ENCODE measurements around the gene KLB.
A peak's percentile ranks its signal among the peaks of the same experiment; 100 is the strongest.
"Not testable (repeated sequence)": the region's sequence is repeated elsewhere in the genome, so short reads cannot be mapped to it uniquely, and the experiment has no call there.

The KLB gene

DNA sequence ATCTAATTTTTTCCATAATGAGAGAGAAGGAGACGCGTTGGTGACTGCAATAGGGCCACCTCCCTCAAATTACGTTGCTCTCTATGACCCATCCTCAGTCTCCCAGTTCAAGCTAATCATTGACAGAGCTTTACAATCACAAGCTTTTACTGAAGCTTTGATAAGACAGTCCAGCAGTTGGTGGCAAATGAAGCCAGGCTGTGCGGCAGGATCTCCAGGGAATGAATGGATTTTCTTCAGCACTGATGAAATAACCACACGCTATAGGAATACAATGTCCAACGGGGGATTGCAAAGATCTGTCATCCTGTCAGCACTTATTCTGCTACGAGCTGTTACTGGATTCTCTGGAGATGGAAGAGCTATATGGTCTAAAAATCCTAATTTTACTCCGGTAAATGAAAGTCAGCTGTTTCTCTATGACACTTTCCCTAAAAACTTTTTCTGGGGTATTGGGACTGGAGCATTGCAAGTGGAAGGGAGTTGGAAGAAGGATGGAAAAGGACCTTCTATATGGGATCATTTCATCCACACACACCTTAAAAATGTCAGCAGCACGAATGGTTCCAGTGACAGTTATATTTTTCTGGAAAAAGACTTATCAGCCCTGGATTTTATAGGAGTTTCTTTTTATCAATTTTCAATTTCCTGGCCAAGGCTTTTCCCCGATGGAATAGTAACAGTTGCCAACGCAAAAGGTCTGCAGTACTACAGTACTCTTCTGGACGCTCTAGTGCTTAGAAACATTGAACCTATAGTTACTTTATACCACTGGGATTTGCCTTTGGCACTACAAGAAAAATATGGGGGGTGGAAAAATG, at the start of gene KLB:
Gene KLB, plus strand, starts transcription at position 168 of the 821 bp plus-strand sequence. Its CDS starts 20 bp downstream, at position 188.
- H3K27me3 Mint-ChIP-seq = peaks cover 5% of the 10 kb centered on the region
- CTCF ChIA-PET = no interaction called here
- no peaks in the 10 kb centered on the region for H3K9me3 Mint-ChIP-seq
- H3K27ac Mint-ChIP-seq = no peak within 1 kb of the TSS
- no peaks in the 10 kb centered on the region for H3K36me3 Mint-ChIP-seq
- no peaks in the 10 kb centered on the region for H3K4me1 Mint-ChIP-seq
- H3K4me3 Mint-ChIP-seq = no peak within 1 kb of the TSS
- DNase-seq = no peak

DNA sequence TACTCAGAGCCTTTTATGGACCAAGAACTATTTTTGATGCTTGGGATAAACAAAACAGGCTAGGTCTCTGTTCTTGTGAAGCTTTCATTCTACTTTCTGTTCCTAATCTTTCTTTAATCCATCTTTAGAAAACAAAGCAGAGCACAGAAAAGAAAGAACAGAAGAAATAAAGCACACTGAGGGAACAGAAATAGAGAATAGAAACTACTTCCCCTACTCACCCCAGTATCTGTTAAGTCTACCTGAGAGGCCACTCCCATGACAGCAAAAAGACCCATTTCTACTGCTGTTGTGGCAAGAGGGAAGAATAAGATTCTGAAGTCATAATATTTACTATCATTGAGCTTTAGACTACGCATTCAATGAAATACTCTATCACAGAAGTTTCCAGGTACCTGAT, 49.7 kb upstream of the KLB start:
- CTCF ChIA-PET = interaction anchor here (1.3 kb wide), 1 partner anchor 12 kb away, joined by 4 read pairs; no protein-coding TSS in a partner anchor
- Mint-ChIP-seq H3K27ac (peak overlapping the region; percentile 83), H3K36me3 (peaks cover 18% of the 10 kb centered on the region), H3K9me3 (no peaks in the 10 kb centered on the region), H3K4me1 (peaks cover 65% of the 10 kb centered on the region), H3K4me3 (no peak overlapping the region), H3K27me3 (no peaks in the 10 kb centered on the region)
- no peak for DNase-seq

DNA sequence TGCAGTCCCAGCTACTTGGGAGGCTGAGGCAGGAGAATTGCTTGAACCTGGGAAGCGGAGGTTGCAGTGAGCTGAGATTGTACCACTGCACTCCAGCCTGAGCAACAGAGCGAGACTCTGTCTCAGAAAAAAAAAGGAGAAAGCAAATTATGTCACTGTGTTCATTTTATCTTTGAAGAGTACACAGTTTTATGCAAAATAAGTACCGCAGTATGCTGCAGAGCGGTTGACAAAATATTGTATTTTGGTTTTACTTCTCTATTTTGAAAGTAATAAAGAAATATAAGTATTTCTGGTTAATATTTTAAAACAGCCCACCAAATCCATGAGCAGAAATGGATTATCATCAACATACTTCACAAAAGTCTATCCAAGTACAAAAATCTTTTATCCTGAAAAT, 46.1 kb upstream of the KLB start:
- H3K27ac Mint-ChIP-seq, H3K9me3 Mint-ChIP-seq, H3K27me3 Mint-ChIP-seq, H3K4me3 Mint-ChIP-seq, DNase-seq, CTCF ChIA-PET: not testable (repeated sequence)
- peaks cover 28% of the 10 kb centered on the region for H3K36me3 Mint-ChIP-seq
- H3K4me1 Mint-ChIP-seq = peaks cover 64% of the 10 kb centered on the region

GRCh38 chr4:39362827-39363226, 43.9 kb upstream of the KLB start:
- no peaks in the 10 kb centered on the region for H3K9me3 Mint-ChIP-seq
- H3K27me3 Mint-ChIP-seq = peaks cover 4% of the 10 kb centered on the region
- CTCF ChIA-PET = no interaction called here
- no peak overlapping the region for H3K4me3 Mint-ChIP-seq
- peaks cover 31% of the 10 kb centered on the region for H3K36me3 Mint-ChIP-seq
- H3K27ac Mint-ChIP-seq = no peak overlapping the region
- no peak for DNase-seq
- H3K4me1 Mint-ChIP-seq = peaks cover 58% of the 10 kb centered on the region

DNA sequence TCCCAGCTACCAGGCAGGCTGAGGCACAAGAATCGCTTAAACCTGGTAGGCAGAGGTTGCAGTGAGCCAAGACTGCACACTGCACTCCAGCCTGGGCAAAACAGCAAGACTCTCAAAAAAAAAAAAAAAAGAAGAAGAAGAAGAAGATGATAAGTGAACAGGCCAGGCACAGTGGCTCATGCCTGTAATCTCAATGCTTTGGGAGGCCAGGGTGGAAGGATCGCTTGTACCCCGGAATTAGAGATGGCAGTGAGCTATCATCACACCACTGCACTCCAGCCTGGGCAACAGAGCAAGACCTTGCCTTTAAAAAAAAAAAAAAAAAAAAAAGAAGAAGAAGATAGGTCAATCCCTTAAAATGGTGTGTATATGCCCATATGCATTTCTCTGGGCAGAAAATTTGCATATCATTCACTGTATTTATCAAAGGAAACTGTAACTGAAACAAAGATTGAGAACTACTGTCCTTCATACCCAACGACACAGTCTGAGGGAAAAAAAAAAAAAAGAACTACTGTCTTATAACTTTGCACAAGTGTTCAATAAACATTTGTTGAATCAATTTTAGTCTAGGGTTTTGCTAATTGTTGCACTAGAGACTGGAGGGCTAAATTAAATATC, 42.8 kb upstream of the KLB start:
- peak overlapping the region; percentile 57 for H3K4me3 Mint-ChIP-seq
- peak overlapping the region; percentile 79 for H3K27ac Mint-ChIP-seq
- peaks cover 4% of the 10 kb centered on the region for H3K27me3 Mint-ChIP-seq
- H3K36me3 Mint-ChIP-seq = peaks cover 26% of the 10 kb centered on the region
- no peaks in the 10 kb centered on the region for H3K9me3 Mint-ChIP-seq
- DNase-seq = no peak
- CTCF ChIA-PET = interaction anchor here (1.8 kb wide), 1 partner anchor 11 kb away, joined by 6 read pairs; no protein-coding TSS in a partner anchor
- H3K4me1 Mint-ChIP-seq = peaks cover 49% of the 10 kb centered on the region

GRCh38 chr4:39365360-39365759, 41.4 kb upstream of the KLB start:
- Mint-ChIP-seq H3K4me1 (peaks cover 47% of the 10 kb centered on the region), H3K9me3 (peaks cover 4% of the 10 kb centered on the region), H3K36me3 (peaks cover 25% of the 10 kb centered on the region), H3K27me3 (peaks cover 4% of the 10 kb centered on the region), H3K27ac (peak overlapping the region; percentile 95), H3K4me3 (peak overlapping the region; percentile 91)
- no peak for DNase-seq
- CTCF ChIA-PET = interaction anchor here (1.8 kb wide), 1 partner anchor 12 kb away, joined by 6 read pairs; no protein-coding TSS in a partner anchor

GRCh38 chr4:39365830-39366771, 40.6 kb upstream of the KLB start, which contains the start of gene RFC1:
Gene RFC1 (minus strand): TSS chr4:39366362. CDS start chr4:39366241, 121 bp downstream.
- Mint-ChIP-seq H3K27me3 (peaks cover 8% of the 10 kb centered on the region), H3K9me3 (peaks cover 10% of the 10 kb centered on the region), H3K4me3 (peak within 1 kb of the TSS; percentile 91), H3K27ac (peak within 1 kb of the TSS; percentile 95), H3K36me3 (peaks cover 27% of the 10 kb centered on the region), H3K4me1 (peaks cover 47% of the 10 kb centered on the region)
- DNase-seq = peak; percentile 96
- CTCF ChIA-PET = interaction anchor here (1.0 to 1.8 kb wide), 3 partner anchors 11 to 103 kb away, joined by 3 to 6 read pairs (median 5); no protein-coding TSS in a partner anchor

DNA sequence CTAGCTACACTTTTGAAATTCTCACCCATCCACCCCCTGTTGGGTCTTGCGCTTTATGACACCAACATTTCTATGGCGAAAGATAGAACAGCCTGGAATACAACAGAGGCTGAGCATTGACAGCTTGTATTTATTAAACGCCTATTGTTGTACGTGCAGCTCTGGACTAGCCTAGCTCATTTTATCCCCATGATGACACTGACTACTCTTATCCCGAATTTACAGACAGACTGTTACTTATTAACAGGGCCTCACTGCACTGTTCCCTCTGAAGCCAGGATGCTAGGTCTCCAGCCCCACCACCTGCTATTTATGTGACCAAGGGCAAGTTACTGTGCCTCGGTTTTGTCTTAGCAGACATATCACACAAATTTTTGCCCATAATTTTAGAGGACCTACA, 39.6 kb upstream of the KLB start:
- CTCF ChIA-PET = interaction anchor here (1.0 to 1.4 kb wide), 2 partner anchors 12 to 102 kb away, joined by 3 to 5 read pairs; no protein-coding TSS in a partner anchor
- peaks cover 20% of the 10 kb centered on the region for H3K9me3 Mint-ChIP-seq
- H3K36me3 Mint-ChIP-seq = peaks cover 27% of the 10 kb centered on the region
- H3K4me3 Mint-ChIP-seq = peak overlapping the region; percentile 91
- peaks cover 12% of the 10 kb centered on the region for H3K27me3 Mint-ChIP-seq
- H3K27ac Mint-ChIP-seq = peak overlapping the region; percentile 95
- DNase-seq = no peak
- peaks cover 39% of the 10 kb centered on the region for H3K4me1 Mint-ChIP-seq

DNA sequence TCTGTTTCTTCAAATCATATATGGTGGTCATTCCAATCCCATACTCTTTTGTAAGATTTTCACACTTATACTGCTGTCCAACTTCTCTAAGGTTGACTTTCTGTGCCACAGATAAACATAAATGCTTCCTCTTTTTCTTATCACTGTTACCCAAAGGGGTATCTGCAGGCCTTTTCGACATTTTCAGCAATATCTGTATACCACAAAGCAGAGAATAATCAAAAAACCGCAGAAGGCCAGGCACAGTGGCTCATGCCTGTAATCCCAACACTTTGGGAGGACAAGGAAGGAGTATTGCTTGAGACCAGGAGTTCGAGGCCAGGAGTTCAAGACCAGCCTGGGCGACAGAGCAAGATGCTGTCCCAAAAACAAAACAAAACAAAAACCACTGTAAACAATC, 37.4 kb upstream of the KLB start:
- peaks cover 21% of the 10 kb centered on the region for H3K36me3 Mint-ChIP-seq
- H3K27ac Mint-ChIP-seq = no peak overlapping the region
- peaks cover 12% of the 10 kb centered on the region for H3K27me3 Mint-ChIP-seq
- H3K4me3 Mint-ChIP-seq = no peak overlapping the region
- CTCF ChIA-PET = no interaction called here
- peaks cover 25% of the 10 kb centered on the region for H3K9me3 Mint-ChIP-seq
- H3K4me1 Mint-ChIP-seq = peaks cover 19% of the 10 kb centered on the region
- no peak for DNase-seq

DNA sequence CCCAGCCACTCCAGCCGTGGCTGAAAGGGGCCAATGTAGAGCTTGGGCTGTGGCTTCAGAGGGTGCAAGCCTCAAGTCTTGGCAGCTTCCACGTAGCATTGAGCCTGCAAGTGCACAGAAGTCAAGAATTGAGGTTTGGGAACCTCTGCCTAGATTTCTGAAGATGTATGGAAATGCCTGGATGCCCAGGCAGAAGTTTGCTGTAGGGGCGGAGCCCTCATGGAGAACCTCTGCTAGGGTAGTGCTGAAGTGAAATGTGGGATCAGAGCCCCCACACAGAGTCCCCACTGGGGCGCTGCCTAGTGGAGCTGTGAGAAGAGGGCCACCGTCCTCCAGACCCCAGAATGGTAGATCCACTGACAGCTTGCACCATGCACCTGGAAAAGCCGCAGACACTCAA, 35.5 kb upstream of the KLB start:
- H3K27ac Mint-ChIP-seq, DNase-seq, H3K27me3 Mint-ChIP-seq, H3K4me1 Mint-ChIP-seq, CTCF ChIA-PET, H3K36me3 Mint-ChIP-seq, H3K4me3 Mint-ChIP-seq: not testable (repeated sequence)
- peaks cover 25% of the 10 kb centered on the region for H3K9me3 Mint-ChIP-seq

- Mint-ChIP-seq H3K4me1 (no peaks in the 10 kb centered on the region), H3K27me3 (peaks cover 28% of the 10 kb centered on the region), H3K36me3 (peaks cover 7% of the 10 kb centered on the region), H3K4me3 (no peak overlapping the region), H3K9me3 (peaks cover 27% of the 10 kb centered on the region), H3K27ac (no peak overlapping the region)
- no peak for DNase-seq
- CTCF ChIA-PET = no interaction called here
Measured at GRCh38 chr4:39375478-39375877, 31.3 kb upstream of the KLB start.

- Mint-ChIP-seq H3K9me3 (peaks cover 8% of the 10 kb centered on the region), H3K36me3 (no peaks in the 10 kb centered on the region), H3K27me3 (peaks cover 41% of the 10 kb centered on the region), H3K27ac (no peak overlapping the region), H3K4me1 (no peaks in the 10 kb centered on the region), H3K4me3 (no peak overlapping the region)
- CTCF ChIA-PET = no interaction called here
- no peak for DNase-seq
Measured at GRCh38 chr4:39383690-39384089, 23.0 kb upstream of the KLB start.

- Mint-ChIP-seq H3K36me3 (no peaks in the 10 kb centered on the region), H3K4me1 (no peaks in the 10 kb centered on the region), H3K27me3 (peaks cover 34% of the 10 kb centered on the region), H3K9me3 (peaks cover 3% of the 10 kb centered on the region), H3K4me3 (no peak overlapping the region), H3K27ac (no peak overlapping the region)
- DNase-seq = no peak
- CTCF ChIA-PET = no interaction called here
Measured at GRCh38 chr4:39384563-39384962, 22.2 kb upstream of the KLB start.

DNA sequence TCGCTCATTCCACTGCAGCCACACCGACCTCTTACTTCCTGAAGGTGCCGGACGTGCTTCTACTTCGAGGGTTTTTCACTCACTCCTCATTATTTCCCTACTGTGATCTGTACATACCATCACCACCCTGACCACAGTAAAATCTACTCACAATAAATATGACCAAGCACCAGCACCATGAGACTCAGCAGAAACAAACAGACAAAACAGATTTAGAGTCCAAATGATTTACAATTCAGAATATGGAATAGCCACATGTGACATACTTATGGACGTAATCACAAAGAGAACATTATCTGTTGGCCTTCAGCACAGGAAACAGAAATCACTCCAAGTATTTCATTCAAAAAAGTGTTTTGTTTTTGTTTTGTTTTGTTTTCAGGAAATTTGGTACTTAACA, 16.1 kb upstream of the KLB start:
- Mint-ChIP-seq H3K4me3 (no peak overlapping the region), H3K36me3 (no peaks in the 10 kb centered on the region), H3K27ac (no peak overlapping the region), H3K4me1 (no peaks in the 10 kb centered on the region), H3K9me3 (no peaks in the 10 kb centered on the region), H3K27me3 (no peaks in the 10 kb centered on the region)
- no peak for DNase-seq
- CTCF ChIA-PET = no interaction called here

Data from activated naive CD4-positive, alpha-beta T cell treated with anti-CD3 and anti-CD28 coated beads, Interleukin-2, amount 10 ng/mL, durations not matched to agents 7 days and 5 days (primary cell).